A549 treated with DMSO at 1 μM for 4 hours (cell line): ENCODE data around the gene SETDB1. TPM values are rescaled to one million over a fixed set of nuclear protein-coding genes. Genes with fewer than 3 reads are reported as not detected.

Experiments used
- total RNA-seq: library from RNA; stranded (reverse); fragments of 200-300 nt; extraction: Qiagen RNA extraction; gene quantifications from 5 replicates; pipeline ENCODE4 v1.2.3, GENCODE V29; 2022; ENCODE audit warnings: low read depth

Gene SETDB1
- 21.0 to 27.0 TPM (median 24.8 TPM) in 5 replicates for total RNA-seq

DNA sequence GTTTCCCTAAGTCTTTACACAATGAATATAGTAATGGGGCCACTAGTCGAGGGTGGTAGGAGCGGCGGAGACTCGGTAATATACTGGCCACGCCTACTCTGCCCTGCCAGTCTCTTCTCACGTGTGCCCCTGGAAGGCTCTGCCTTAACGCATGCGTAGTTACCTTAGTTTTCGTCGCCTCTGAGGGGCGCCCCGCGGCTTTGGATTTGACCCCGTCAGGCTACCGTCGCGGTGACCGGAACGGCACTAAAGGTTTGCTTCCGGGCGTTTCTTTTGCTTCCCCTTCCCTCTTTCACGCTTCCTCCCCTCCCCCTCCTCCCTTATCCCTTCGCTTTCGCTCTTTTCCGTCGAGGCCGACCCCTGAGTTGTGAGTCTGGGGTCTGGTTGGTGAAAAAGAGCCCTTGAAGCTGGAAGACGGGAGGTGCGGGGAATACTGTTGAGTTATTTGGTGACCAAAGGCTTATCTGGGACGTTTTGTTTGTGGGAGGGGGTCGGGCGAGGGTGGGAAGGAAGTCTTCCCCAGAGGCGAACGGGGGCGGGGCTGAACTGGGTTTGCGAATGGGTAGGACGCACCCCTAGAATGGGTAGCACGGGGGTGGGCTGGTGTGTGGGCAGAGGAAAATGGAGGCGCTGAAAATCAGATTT lies at the start of gene SETDB1:
Gene SETDB1, plus strand, starts transcription at position 267 of the 645 bp plus-strand sequence. CDS start 1,352 bp downstream, outside the sequence.

DNA sequence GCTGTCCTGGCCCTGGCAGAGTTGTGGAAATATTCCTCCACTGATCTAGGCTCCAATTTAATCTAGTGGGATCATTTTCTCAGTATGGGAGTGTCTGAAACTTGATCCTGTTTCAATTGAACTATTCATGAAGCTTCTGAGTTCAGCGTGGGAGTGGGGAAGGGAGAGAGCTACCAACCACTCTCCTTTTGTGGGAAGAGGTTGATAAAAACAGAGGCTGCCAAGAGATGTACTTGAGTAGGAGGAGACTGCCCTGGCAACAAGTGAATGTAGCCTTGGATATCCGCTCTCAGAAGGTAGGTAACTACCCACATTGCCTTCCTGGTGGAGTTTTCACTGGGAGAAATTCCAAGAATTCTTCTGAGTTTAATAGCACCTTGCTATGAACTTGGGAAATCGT lies 39.1 kb upstream of the SETDB1 start, which contains the start of gene CTXND2:
Gene CTXND2, plus strand, starts transcription at position 119 of the 400 bp plus-strand sequence. CDS start 25,179 bp downstream, outside the sequence.

DNA sequence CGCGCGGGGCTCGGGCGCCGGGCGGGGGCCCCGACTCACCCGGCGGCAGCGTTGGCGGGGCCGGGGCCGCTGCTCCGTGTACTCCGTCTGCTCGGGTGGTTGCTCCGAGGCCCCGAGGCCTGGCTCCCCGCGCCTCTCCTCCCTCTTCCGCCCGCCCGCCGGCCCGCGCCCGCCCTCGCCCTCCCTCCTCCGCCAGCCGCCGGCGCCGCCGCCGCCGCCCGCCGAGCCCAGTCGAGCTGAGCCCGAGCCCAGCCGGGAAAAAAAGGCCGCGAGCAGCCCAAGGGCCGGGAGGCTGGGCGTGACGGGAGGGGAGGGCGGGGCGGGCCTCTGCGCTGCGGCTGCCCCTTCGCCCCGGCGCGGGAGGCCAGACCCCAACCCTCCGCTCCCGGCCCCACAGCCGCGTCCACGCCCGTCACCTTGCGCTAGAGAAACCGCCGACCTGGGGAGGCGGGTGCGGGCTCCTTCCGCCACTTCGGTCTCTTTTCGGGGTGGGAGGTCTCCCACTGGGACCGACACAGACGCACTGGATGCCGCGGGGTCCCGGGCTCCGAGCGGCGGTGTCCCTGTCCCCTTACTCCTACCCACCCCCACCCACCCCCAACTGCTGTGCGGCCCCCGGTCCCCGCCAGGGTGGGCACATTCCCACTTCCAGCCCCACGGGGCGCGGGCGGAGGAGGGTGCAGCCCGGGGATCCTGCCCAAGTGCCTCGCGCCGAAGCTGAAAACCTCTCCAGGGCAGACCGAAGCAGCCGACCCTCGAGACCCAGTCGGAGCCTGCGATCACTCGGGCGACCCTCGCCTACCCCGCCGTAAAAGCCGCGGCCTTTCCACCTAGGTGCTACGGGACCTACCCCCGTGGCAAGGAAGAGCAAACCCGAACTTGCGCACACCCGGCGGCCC lies 48.7 kb downstream of the SETDB1 start, which contains the start of gene CERS2:
Gene CERS2, minus strand, starts transcription at position 256 of the 899 bp plus-strand sequence. CDS start 5,745 bp downstream, outside the sequence.

DNA sequence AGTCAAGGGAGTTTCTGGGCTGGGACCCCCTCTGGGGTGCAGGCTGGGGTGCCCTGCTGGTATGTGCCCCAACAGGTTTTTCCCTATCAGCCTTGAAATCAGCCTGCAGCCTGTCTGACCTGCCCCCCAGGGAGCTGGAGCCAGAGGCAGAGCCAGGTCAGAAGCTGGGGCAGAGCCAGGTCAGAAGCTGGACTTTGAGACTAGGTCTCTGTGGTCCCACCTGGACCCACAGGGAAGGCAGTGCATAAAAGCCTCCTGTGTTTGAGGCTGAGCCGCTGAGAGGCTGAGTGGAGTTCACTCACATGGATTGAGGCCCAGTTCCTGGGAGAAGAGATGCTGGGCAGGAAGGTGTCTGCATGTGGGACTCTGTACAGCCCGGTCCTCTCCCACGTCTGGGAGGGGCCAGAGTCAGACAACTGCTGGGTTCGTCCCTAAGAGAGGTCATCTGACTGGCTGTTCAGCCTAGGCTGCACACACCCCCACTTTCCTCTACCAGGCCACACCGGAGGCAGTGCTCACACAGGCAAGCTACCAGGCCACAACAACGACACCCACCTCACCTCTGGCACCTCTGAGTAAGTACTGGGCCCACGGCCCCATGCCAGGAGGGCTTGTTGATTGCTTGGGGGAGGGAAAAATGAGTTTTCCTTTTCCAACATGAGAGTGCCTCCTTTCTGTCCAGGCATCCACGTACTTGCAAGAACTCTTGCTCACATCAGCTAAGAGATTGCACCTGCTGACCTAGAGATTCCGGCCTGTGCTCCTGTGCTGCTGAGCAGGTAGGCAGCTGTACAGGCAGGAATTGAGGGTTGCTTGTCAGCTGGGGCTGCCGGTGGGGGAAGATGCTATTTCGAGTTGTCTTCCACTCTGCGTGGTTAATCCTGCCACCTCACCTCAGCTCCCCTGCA lies 55.9 kb downstream of the SETDB1 start, which contains the start of gene ANXA9:
Gene ANXA9, plus strand, starts transcription at position 488 of the 908 bp plus-strand sequence. CDS start 814 bp downstream, outside the sequence.

DNA sequence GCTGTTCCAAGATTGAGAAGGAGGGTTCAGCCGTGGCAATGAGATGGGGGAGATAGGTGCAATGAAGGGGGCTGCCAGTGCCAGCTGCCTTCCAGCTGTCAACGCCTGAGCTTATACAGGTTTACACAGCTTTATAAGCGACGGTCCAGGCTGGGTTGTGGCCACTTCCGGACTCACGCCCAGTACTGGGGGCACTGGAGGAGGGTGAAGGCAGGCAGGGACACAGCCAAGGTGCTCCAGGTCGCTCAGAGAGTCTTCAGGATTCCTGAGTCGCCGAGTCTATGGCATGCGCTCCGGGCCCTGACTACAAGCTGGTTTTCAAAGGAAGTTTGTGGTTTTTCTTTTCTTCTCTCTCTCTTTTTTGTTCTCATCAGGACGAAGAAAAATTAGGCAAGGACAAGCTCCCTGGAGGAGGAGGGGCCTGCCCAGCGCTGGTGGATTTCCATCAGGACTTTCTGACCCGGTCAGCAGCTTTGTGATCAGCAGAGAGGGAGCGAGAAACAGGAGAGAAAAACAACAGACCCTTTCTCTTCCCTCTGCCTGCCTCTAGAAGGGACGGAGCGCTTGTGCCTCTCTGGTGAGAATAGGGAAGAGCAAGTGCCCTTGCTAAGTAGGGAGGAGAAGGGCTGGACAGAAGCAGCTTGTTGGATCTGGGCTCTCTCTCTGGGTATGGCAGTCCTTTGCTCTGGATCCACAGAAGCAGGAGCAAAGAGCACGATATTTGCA lies 80.3 kb downstream of the SETDB1 start, which contains the start of gene MINDY1:
Gene MINDY1, minus strand, starts transcription at position 576 of the 726 bp plus-strand sequence. CDS start 4,285 bp downstream, outside the sequence.

DNA sequence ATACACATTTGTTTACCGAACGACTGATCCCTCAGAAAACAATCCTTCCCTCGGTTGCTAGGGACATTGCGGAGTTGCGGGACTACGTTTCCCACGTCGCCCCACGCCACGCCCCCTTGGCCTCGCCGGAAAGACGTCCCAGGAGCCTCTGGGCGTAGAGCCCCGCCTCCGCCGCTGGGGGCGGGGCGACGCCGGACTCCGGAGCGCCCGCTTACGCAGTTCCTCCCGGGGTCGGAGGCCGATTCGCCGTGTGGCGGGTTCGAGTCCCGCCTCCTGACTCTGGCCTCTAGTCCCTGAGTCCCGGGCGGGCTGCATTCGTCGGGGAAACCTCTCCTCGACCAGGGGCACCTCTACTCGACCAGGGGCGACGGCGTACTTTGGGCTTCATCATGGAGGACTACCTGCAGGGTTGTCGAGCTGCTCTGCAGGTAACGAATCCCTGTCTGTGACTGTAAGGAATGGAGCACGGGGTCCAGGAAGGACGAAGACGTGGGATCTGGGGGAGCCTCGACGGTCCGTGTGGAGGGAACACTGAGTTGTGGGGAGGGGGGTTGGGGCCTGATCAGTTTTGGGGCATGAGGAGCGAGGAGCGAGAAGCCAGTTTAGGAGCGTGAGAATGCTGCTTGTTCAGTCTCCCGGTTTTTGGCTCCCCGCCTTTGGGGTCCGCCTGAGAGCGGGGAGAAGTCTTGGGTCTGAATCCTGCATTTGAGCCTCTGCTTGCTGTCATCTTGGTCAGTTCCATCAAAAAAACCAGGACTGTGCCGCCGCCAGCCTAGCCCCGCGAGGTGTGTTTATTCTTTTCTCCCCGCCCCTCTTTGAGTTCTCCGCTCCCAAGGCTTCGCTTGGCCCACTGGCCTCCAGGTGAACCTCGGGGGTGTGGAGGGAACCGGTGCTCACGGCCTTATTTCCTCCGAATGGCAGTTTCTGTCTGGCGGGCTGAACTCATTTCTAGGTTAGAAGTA lies 82.4 kb downstream of the SETDB1 start, which contains the start of gene PRUNE1:
Gene PRUNE1, plus strand, starts transcription at position 206 of the 962 bp plus-strand sequence. Its CDS starts 184 bp downstream, at position 390.

Other genes starting within 250 kb of the SETDB1 start
- 13.1 to 20.0 TPM (median 16.6 TPM) in 5 replicates for gene GOLPH3L, start 229.2 kb upstream of the SETDB1 start, total RNA-seq
- gene HORMAD1, start 205.5 kb upstream of the SETDB1 start, total RNA-seq: 6.0 to 9.4 TPM (median 7.8 TPM) in 5 replicates
- gene CTSS, start 160.6 kb upstream of the SETDB1 start, total RNA-seq: 15.2 to 19.7 TPM (median 16.0 TPM) in 5 replicates
- gene CTSK, start 118.1 kb upstream of the SETDB1 start, total RNA-seq: 1.5 to 2.4 TPM (median 1.7 TPM) in 5 replicates
- gene ARNT, start 49.8 kb upstream of the SETDB1 start, total RNA-seq: 10.3 to 14.9 TPM (median 13.5 TPM) in 5 replicates
- gene CTXND2, start 39.2 kb upstream of the SETDB1 start, total RNA-seq: 0.07 TPM in 1 of 5 replicates, not detected in the others
- 253 to 265 TPM (median 263 TPM) in 5 replicates for gene CERS2, start 48.5 kb downstream of the SETDB1 start, total RNA-seq
- gene ANXA9, start 55.9 kb downstream of the SETDB1 start, total RNA-seq: 0.57 to 1.0 TPM (median 0.67 TPM) in 5 replicates
- 2.1 to 3.9 TPM (median 3.1 TPM) in 5 replicates for gene MINDY1, start 80.5 kb downstream of the SETDB1 start, total RNA-seq
- 12.7 to 17.8 TPM (median 15.1 TPM) in 5 replicates for gene PRUNE1, start 82.1 kb downstream of the SETDB1 start, total RNA-seq
- 0.08 to 0.18 TPM (median 0.11 TPM) in 4 of 5 replicates, not detected in the other for gene BNIPL, start 110.2 kb downstream of the SETDB1 start, total RNA-seq
- gene C1orf56, start 121.4 kb downstream of the SETDB1 start, total RNA-seq: 6.4 to 7.6 TPM (median 7.1 TPM) in 5 replicates
- gene CDC42SE1, start 133.3 kb downstream of the SETDB1 start, total RNA-seq: 72.0 to 83.5 TPM (median 79.6 TPM) in 5 replicates
- 15.9 to 20.3 TPM (median 18.8 TPM) in 5 replicates for gene MLLT11, start 134.0 kb downstream of the SETDB1 start, total RNA-seq
- 2.3 to 4.7 TPM (median 3.7 TPM) in 5 replicates for gene GABPB2, start 144.4 kb downstream of the SETDB1 start, total RNA-seq
- gene SEMA6C, start 220.3 kb downstream of the SETDB1 start, total RNA-seq: 0.72 to 2.0 TPM (median 1.4 TPM) in 5 replicates
- not detected in 5 replicates for gene TNFAIP8L2, start 230.3 kb downstream of the SETDB1 start, total RNA-seq
- 5.2 to 7.2 TPM (median 6.5 TPM) in 5 replicates for gene LYSMD1, start 239.5 kb downstream of the SETDB1 start, total RNA-seq
- 41.8 to 46.9 TPM (median 46.7 TPM) in 5 replicates for gene SCNM1, start 239.8 kb downstream of the SETDB1 start, total RNA-seq
- 0.25 to 0.44 TPM (median 0.33 TPM) in 4 of 5 replicates, not detected in the other for gene TMOD4, start 249.6 kb downstream of the SETDB1 start, total RNA-seq